Right renal pelvis (tissue), 4 donors: ENCODE measurements around the gene TPRX1. TPM values are rescaled to one million over a fixed set of nuclear protein-coding genes. Genes with fewer than 3 reads are reported as not detected.
"Not testable (repeated sequence)": the region's sequence is repeated elsewhere in the genome, so short reads cannot be mapped to it uniquely, and the experiment has no call there.

ENCODE experiments used
- DNase-seq, 4 donors: peaks; one replicate each; pipeline ENCODE4 v3.0.0-alpha.2; 2013; ENCODE audit warnings: low read depth in 4 of 4, low spot score in 3 of 4, missing footprints in 1 of 4
- polyA plus RNA-seq, 4 donors: library from polyadenylated mRNA; unstranded; fragments of 120-200 nt; gene quantifications; one replicate each; pipeline ENCODE4 v1.2.1, GENCODE V29; 2013; ENCODE audit not compliant: insufficient read length in 4 of 4

TPRX1 gene
- not detected for polyA plus RNA-seq

- DNase-seq: not testable (repeated sequence)
These were observed at the start of gene TPRX1 for GRCh38 chr19:47804451-47804850. Gene TPRX1 (minus strand): TSS chr19:47804551. CDS start chr19:47804539, 12 bp downstream.

GRCh38 chr19:47853003-47853402 is 48.7 kb upstream of the TPRX1 start:
- no peak for DNase-seq

GRCh38 chr19:47848823-47849473 is 44.6 kb upstream of the TPRX1 start:
- no peak for DNase-seq

DNA sequence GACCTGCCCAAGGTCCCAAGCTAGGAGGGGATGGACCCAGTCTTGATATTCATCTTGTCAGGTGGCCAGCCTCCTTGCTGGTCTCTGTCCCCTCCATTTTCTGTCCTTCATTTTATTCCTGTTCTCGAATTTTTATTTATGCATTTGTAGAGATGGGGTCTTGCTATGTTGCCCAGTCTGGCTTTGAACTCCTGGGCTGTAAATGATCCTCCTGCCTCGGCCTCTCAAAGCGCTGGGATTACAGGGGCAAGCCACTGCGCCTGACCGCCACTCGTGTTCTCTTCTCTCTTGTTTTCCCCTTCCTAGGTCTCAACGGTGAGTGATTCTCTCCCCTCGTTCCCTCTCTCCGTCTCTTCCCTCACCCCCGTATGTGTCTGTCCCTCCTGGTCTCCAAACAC is 44.1 kb upstream of the TPRX1 start:
- no peak for DNase-seq

DNA sequence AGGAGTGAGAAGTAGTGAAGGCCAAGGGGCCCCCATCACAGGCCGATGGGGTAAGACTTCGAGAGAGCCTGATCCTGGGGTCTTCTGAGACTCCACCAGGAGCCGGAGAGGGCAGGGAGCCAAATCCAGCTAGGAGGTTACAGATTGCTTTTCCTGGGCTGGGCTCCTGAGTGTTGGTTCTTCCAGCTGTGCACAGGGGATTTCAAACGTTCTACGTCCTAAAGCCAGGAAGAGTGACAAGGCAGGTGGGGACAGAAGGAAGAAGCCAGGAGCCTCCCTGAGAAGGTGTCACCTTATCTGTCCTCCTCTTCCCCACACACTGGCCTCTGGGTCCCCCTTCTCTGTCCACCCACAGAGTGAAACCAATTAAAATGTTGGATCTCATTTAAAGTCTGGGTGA is 38.6 kb upstream of the TPRX1 start:
- DNase-seq: no peak

- peak in 1 of 4 donors; percentile 27 for DNase-seq
These were observed 35.6 kb upstream of the TPRX1 start for GRCh38 chr19:47839913-47840312.

DNA sequence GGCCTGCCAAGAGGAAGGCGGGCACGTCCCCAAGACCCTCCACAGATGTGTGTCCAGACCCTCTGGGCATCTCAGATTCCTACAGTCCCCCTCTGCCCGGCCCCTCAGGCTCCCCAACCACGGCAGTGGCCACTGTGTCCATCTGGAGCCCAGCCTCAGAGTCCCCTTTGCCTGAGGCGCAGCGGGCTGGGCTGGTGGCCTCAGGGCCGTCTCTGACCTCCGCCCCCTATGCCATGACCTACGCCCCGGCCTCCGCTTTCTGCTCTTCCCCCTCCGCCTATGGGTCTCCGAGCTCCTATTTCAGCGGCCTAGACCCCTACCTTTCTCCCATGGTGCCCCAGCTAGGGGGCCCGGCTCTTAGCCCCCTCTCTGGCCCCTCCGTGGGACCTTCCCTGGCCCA is 35.1 kb upstream of the TPRX1 start:
- DNase-seq: no peak

DNA sequence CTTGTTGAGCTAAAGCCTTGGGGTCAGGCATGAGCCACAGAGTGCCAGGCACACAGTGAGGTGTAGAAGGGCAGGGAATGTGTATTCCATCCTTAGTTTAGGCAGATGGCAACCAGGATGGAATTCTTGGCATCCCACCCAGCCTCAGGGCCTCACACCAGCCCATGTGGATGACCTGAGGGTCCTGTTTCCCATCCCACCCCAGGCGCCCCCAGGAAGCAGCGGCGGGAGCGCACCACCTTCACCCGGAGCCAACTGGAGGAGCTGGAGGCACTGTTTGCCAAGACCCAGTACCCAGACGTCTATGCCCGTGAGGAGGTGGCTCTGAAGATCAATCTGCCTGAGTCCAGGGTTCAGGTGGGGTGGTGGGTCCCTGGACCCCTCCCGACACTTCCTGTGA is 31.7 kb upstream of the TPRX1 start:
- DNase-seq: no peak

- DNase-seq: no peak
These were observed 28.4 kb upstream of the TPRX1 start for GRCh38 chr19:47832723-47833122.

DNA sequence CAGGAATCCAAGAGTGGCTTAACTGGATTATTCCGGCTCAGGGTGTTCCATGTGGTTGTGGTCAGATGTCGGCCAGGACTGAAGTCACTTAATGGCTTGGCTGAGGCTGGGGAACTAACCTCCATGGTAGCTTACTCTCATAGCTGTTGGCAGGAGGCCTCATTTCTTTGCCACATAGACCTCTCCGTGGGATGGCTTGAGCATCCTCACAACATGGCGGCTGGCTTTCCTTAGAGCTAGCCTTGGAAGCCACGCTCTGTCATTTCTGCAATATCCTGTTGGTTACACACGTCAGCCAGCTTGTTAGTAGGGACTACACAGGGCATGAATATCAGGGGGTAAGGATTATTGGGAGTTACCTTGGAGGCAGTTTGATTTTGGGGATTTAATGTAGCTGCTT is 22.4 kb upstream of the TPRX1 start:
- no peak for DNase-seq

DNA sequence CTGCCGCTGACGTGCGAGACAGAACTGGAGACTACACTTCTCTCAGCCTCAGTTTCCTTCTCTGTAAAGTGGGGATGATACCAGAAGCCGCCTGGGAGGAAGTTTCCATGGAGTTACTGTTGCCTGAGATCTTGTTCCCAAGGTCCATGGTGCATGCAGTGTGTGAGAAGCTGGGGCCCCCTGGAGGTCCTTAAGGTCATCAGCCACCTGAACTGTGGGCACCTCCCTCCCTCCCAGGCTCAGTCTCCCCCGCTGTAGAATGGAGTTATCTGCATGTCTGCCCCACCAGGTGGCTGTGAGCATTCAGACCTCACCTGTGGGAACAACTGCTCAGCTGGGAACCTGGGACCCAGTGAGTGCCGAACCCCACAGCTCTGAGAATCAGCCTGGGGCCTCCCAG is 20.0 kb upstream of the TPRX1 start:
- DNase-seq: no peak

GRCh38 chr19:47821460-47822020 is 17.2 kb upstream of the TPRX1 start, which contains the start of gene CRX:
Gene CRX (plus strand): TSS chr19:47821937. CDS start chr19:47834444, 12,507 bp downstream.
- no peak for DNase-seq

GRCh38 chr19:47820410-47820809 is 16.1 kb upstream of the TPRX1 start:
- DNase-seq: no peak

- no peak for DNase-seq
These were observed 15.5 kb upstream of the TPRX1 start for GRCh38 chr19:47819858-47820257.

DNA sequence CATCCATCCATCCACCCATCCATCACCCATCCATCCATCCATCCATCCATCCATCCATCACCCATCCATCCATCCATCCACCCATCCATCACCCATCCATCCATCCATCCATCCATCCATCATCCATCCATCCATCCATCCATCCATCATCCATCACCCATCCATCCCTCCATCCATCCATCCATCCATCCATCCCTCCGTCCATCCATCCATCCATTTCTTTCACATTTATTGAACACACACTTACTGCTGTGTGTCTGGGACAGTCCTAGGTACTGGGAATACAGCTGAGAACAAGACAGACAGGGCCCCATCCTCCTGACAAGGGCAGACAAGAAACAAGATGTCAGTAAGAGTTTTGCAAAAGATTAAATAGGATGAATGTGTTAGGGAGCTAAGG is 13.9 kb upstream of the TPRX1 start:
- not testable (repeated sequence) for DNase-seq

- DNase-seq: not testable (repeated sequence)
These were observed 11.9 kb upstream of the TPRX1 start for GRCh38 chr19:47816270-47816669.

DNA sequence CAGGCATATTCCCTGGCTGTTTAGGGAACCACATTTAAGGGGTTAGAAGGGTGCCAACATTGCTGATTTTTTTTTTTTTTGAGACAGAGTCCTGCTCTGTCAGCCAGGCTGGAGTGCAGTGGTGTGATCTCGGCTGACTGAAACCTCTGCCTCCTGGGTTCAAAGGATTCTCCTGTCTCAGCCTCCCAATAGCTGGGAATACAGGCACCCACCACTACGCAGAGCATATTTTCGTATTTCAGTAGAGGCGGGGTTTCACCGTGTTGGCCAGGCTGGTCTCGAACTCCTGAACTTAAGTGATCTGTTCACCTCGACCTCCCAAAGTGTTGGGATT is 9.6 kb upstream of the TPRX1 start:
- DNase-seq: no peak

DNA sequence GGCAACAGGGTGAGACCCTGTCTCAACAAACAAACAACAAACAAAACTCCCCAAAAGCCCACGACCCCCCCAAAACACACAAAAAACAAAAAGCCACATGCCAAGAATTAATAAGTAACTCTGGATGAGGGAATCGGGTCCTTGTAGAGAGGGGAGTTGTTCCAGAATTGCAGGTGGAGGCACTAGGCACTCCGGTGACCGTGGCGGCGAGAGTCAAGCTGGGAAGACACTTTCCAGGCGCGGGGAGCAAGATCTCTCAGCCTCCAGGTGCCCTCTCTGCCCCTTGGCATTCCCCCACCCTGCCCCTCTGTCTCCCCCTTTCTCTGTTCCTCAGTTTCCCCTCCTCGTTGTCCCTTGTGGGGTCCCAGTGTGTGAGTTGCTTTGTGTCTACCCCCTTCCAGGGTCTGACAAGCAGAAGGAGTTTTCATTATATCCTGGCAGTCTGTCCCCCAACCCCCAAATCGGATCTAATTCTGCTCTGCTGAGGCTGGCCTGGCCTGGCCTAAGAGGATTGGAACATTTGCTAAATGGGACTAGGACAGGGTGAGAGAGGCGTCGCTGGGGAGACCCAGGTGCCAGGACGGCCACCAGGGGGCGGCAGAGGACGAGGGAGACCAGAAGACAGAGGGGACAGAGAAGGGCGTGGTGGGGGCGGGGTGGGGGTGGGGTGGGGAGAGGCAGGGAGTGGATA is 9.1 kb upstream of the TPRX1 start:
- peak; percentile 31 to 39 (median 34) for DNase-seq

GRCh38 chr19:47806435-47806834 is 2.1 kb upstream of the TPRX1 start:
- DNase-seq: no peak

DNA sequence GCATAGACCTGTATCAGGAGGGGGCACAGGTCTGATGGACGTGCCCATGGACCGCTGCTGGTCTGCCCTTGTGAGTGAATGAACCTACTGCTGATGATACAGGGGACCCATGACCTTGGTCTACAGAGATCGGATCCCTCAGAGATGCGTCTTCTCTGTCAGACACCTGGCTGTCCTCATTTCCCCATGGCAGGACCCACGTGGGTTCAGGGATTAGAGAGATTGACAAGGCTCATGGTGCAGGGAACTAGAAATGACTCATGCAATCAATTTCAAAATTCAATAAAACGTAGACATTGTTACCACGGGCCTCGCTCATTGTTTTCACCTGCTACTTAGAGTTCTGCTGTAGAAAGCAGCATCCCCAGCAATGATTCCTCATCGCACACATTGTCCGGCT is 962 bp upstream of the TPRX1 start:
- no peak for DNase-seq

DNA sequence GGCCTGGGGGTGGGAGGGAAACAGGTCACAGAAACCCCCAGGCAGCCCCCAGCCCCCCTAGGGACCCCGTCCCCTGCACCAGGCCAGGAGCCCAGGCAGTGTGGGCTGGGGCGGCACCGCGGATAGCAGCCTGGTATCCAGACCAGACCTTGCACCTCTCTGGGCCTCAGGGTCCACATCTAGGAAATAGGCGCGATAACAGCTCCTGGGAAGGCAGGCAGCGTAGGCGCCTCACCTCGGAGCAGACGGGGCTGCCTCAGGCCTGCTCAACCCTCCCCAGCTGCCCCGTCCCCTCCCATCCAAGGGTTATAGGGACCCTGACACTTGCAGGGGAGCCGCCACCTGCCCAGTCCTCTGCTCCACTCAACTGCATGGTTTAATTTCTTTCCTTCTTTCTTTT is 680 bp downstream of the TPRX1 start:
- DNase-seq: not testable (repeated sequence)

DNA sequence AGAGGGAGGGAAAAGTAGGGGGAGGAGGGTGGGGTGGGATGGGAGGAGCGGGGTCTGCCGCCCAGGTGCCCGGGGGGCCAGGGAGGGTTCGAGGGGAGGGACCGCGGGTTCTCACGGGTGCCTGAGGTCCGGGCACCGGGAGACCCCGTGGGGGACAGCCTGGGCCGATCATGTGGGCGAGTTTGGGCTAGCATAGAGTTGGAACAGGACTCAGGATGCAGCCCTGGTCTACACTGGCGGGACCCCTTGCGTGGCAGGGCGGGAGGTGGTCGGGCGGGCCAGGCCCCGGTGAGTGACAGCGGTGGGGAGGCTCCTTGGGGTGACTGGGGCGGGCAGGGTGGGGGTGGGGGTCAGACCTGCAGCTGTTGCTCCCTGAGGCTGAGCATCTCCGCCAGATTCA is 1.2 kb downstream of the TPRX1 start:
- not testable (repeated sequence) for DNase-seq
